Endothelial cell of umbilical vein (primary cell): ENCODE data around the gene L1CAM.

Source experiments
- CTCF ChIP-seq, 2 donors: IDR thresholded peaks; 1 replicate in 1 of 2; 2 replicates in 1 of 2; pipeline ENCODE4 v1.5.1; 2011; ENCODE audit warnings: low read length in 2 of 2, mild to moderate bottlenecking in 2 of 2, moderate library complexity in 2 of 2, control low read depth in 1 of 2, inconsistent platforms in 1 of 2, low read depth in 1 of 2; ENCODE audit not compliant: insufficient read depth in 1 of 2; ENCODE audit errors: extremely low read depth in 1 of 2
- EZH2 ChIP-seq: IDR thresholded peaks from 2 replicates; pipeline ENCODE4 v1.6.1; 2012; ENCODE audit warnings: borderline replicate concordance, low read depth, mild to moderate bottlenecking, moderate library complexity, low read length, inconsistent platforms; ENCODE audit not compliant: severe bottlenecking
- FOS ChIP-seq: IDR thresholded peaks from 2 replicates; pipeline ENCODE4 v1.6.1; 2011; ENCODE audit warnings: mild to moderate bottlenecking, low read length, moderate library complexity, borderline replicate concordance; ENCODE audit not compliant: insufficient read depth
- JUN ChIP-seq: IDR thresholded peaks from 2 replicates; pipeline ENCODE4 v1.6.1; 2011; ENCODE audit warnings: borderline replicate concordance, low read depth; ENCODE audit not compliant: insufficient read length, insufficient read depth
- MAX ChIP-seq: IDR thresholded peaks from 2 replicates; pipeline ENCODE4 v1.6.1; 2011; ENCODE audit not compliant: insufficient read depth, insufficient read length
- MYC ChIP-seq: IDR thresholded peaks from one replicate; pipeline ENCODE4 v1.6.1; 2011; ENCODE audit warnings: mild to moderate bottlenecking, low read depth, low read length
- POLR2A ChIP-seq: IDR thresholded peaks from 2 replicates; pipeline ENCODE4 v1.6.1; 2012; ENCODE audit warnings: low read depth, mild to moderate bottlenecking, control low read depth, low read length
- POLR2AphosphoS5 ChIP-seq: IDR thresholded peaks from 2 replicates; pipeline ENCODE4 v1.6.1; 2012; ENCODE audit warnings: low read depth, mild to moderate bottlenecking, control low read depth, low read length, moderate library complexity; ENCODE audit not compliant: insufficient read depth

- TF ChIP-seq CTCF (IDR thresholded peaks at IDR 0.05; ENCODE audit: extremely low read depth in 1 of 2, insufficient read depth in 1 of 2, low read depth in 1 of 2, low read length in 2 of 2) (no peak), POLR2AphosphoS5 (no peak), MAX (no peak), POLR2A (no peak), FOS (no peak), MYC (no peak), JUN (no peak), EZH2 (no peak)
Observed at GRCh38 chrX:153884590-153884989, 1.4 kb downstream of the L1CAM start.
